Mononuclear cell (primary cell): ENCODE measurements around the gene MORC4. TPM values are rescaled to one million over a fixed set of nuclear protein-coding genes. Genes with fewer than 3 reads are reported as not detected.

Experiments used
- total RNA-seq: library from RNA; depleted of rRNA; stranded (reverse); fragments of >200 nt; gene quantifications from one replicate; pipeline ENCODE4 v1.2.3, GENCODE V29; 2012

Gene MORC4
- total RNA-seq, 1 donor = 11.5 TPM

Other genes starting within 250 kb of the MORC4 start
- 0.73 TPM for gene TBC1D8B, start 197.5 kb downstream of the MORC4 start, total RNA-seq
- gene RIPPLY1, start 96.9 kb downstream of the MORC4 start, total RNA-seq = not detected
- not detected for gene CLDN2, start 79.8 kb downstream of the MORC4 start, total RNA-seq
- 10.9 TPM for gene RBM41, start 118.6 kb upstream of the MORC4 start, total RNA-seq
- 2.3 TPM for gene NUP62CL, start 206.2 kb upstream of the MORC4 start, total RNA-seq
- 0.10 TPM for gene DNAAF6, start 206.4 kb upstream of the MORC4 start, total RNA-seq